Epithelial cell of esophagus (primary cell): ENCODE data around the gene KIN.
"Not testable (repeated sequence)": the region's sequence is repeated elsewhere in the genome, so short reads cannot be mapped to it uniquely, and the experiment has no call there.

Experiments used
- DNase-seq: peaks from one replicate; pipeline ENCODE4 v3.0.0; 2010; ENCODE audit warnings: low read depth
- H3K4me3 ChIP-seq: 2 replicates; pipeline ENCODE4 v1.5.1; 2011; ENCODE audit warnings: mild to moderate bottlenecking, low read length, control low read depth
- CTCF ChIP-seq: IDR thresholded peaks from 2 replicates; pipeline ENCODE4 v1.5.1; 2011; ENCODE audit warnings: low read depth, mild to moderate bottlenecking, low read length, control low read depth, inconsistent platforms; ENCODE audit not compliant: insufficient read depth; ENCODE audit errors: missing control alignments

KIN gene

DNA sequence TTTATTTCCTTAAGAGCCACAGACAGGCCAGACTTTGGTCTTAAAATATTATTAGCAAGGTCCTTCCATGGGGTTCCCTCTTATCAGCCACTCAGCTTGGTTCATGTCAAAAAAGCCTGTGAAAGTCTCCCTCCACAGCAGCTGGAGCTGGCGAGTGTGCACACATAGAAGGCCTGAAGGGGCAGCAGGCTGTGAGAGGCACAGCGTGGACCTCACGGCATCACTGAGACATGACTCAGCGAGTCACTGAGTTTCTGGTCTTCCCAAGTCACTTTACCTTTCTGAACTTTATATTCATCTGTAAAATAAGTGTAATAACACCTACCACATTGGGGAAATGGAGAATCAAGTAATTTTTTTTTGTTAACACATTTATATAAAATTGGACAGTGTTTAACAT is 39.2 kb upstream of the KIN start:
- DNase-seq = peak; percentile 52
- no peak for TF ChIP-seq CTCF
- no peak overlapping the region for H3K4me3 ChIP-seq

DNA sequence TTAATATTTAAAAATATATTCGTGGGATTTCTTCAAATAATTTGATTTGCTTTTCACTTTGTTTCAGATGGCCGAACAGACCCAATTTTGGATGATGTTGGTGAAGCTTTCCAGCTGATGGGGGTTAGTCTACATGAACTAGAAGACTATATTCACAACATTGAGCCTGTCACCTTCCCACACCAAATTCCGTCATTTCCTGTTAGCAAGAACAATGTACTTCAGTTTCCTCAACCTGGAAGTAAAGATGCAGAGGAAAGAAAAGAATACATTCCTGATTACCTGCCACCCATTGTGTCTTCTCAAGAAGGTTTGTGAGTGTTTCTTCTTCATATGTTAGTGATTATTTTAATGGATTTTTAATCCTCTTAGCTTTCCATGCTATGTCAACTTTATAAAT is 36.5 kb upstream of the KIN start:
- TF ChIP-seq CTCF = no peak
- DNase-seq = no peak
- H3K4me3 ChIP-seq = no peak overlapping the region

- DNase-seq = peak; percentile 62
- H3K4me3 ChIP-seq = peak overlapping the region; percentile 96
- TF ChIP-seq CTCF = peak; percentile 40
Measured at GRCh38 chr10:7819121-7819460, 31.3 kb upstream of the KIN start.

DNA sequence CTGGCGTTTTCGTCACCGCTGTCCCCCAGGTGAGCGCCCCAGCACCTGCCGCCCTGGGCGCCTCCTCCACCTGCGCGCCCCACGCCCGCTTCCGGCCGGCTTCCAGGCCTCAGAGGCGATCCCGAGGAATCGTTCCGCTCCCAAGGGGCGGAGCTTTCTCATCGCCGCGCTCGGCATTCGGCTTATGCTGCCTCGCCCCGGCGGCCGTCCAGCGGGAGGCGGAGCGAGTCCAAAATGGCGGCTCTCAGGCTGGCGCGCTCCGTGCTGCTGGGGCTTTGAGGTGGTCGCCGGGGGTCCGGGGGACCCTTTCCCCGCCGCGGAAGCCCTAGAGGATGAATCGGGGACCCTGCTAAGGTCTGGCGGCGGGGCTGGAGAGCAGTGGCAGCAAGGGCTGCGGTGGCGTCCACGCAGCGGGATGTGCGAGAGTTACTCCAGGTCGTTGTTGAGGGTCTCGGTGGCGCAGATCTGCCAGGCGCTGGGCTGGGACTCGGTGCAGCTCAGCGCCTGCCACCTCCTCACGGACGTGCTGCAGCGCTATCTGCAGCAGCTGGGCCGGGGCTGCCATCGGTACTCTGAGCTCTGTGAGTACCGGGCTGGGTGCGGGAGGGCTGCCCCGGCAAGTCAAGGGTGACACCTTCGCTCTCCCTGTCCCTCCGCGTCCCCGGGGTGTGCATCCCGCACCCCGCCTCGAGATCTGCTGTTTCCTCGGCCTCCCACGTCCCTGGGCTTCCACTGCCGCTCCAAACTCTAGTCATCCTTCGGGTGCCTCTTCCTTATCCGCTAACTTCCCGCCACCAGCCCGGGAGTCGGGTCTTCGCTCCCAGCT is 30.7 kb upstream of the KIN start, which contains the start of gene TAF3:
TSS of gene TAF3 (plus strand) at position 211 of the 826 bp plus-strand sequence. CDS start at position 416, 205 bp downstream.
- no peak for TF ChIP-seq CTCF
- DNase-seq = peak; percentile 93
- peak within 1 kb of the TSS; percentile 96 for H3K4me3 ChIP-seq

DNA sequence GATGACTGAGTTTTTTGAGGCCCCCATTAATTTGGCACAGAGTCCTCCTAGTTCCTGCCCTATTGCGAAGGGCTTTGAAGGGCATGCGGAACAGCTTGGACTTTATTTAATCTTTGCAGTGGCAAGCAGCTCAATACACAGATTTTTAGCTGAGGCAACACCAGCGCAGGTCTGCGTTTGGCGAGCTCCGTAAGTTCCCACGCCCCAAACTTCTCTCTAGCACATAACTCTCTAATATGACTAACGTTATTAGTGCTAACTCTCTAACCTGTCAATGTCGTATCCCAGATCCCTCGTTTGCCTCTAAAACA is 30.1 kb upstream of the KIN start:
- no peak for DNase-seq
- peak overlapping the region; percentile 96 for H3K4me3 ChIP-seq
- TF ChIP-seq CTCF = no peak

DNA sequence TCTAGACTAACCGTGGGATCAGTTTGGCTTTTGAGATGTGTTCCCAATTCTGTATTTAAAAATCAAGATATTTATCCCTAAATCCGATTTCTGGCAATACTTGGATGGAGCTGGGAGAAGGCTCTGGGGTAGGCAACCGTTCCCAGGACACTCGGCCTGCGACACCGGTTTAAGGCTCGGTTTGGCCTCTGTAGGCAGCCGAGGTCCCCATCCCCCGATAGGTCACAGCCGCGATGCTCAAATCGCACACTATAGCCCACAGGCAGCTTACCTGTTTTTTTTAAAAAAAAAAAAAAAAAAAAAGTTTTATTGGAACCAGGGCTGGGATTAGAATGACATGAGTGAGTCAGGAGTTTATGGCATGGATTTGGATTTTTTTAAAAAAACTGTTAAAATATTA is 29.8 kb upstream of the KIN start:
- DNase-seq = no peak
- peak overlapping the region; percentile 96 for H3K4me3 ChIP-seq
- TF ChIP-seq CTCF = no peak

DNA sequence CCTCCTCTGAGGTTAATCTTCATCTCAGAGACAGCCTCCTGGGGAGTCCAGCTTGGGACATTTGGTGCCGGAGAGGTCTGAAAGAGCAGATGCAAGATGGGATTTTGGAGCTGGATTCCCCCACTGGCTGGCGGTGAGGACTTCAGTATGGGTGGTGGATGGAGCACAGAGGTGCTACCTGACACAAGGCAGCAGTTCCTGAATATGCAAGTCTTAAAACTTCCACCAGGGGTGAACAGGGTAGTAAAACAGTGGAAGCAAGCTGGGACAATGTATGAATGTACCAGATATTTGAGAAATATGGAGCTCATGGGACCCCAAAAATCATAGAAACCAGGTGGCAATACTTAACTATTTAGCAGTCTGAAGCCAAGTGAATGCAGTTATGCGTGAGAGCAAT is 25.7 kb upstream of the KIN start:
- DNase-seq = no peak
- H3K4me3 ChIP-seq = no peak overlapping the region
- peak; percentile 9 for TF ChIP-seq CTCF

- not testable (repeated sequence) for DNase-seq, H3K4me3 ChIP-seq
Measured at GRCh38 chr10:7811743-7812142, 23.9 kb upstream of the KIN start.
